ENCODE data around the gene MOB3A. TPM values are rescaled to one million over a fixed set of nuclear protein-coding genes. Genes with fewer than 3 reads are reported as not detected.

The MOB3A gene
- total RNA-seq, 4 donors from 2014 or later: 18.7 to 74.2 (median 46.1) TPM

- 89% methylated on average over 18 of the region's 19 CpGs; no CpG with 5 or more reads in 1 of the 2 donors for WGBS, 2 donors (ENCODE audit: low coverage in 1 of 2)
- no peak for DNase-seq
- Histone ChIP-seq H3K4me3 (no peak overlapping the region), H3K27ac (no peak overlapping the region), H3K4me1 (no peaks in the 10 kb centered on the region), H3K27me3 (no peaks in the 10 kb centered on the region), H3K36me3 (peaks cover 0 to 58% (median 21%) of the 10 kb centered on the region in 4 donors), H3K9me3 (no peaks in the 10 kb centered on the region)
- in situ Hi-C loops (cut with MboI; ENCODE audit: low pct_ligation_motif_present in 1 of 4, low pct_unique_long_range_greater_than_20kb in 1 of 4, low sequenced_read_pairs in 3 of 4): no loop called here
- no peak for TF ChIP-seq CTCF (IDR thresholded peaks at IDR 0.05)
- TF ChIP-seq POLR2A (IDR thresholded peaks at IDR 0.05): no peak
- TF ChIP-seq POLR2AphosphoS5 (IDR thresholded peaks at IDR 0.05): no peak
- TF ChIP-seq EP300 (IDR thresholded peaks at IDR 0.05; ENCODE audit: low read depth): no peak
- intact Hi-C loops (cut with DNase I; ENCODE audit: low total_unique reads): no loop called here
Measured at GRCh38 chr19:2127758-2128157, 31.6 kb upstream of the MOB3A start.

- Histone ChIP-seq H3K4me3 (no peak overlapping the region), H3K9me3 (no peaks in the 10 kb centered on the region), H3K27ac (no peak overlapping the region), H3K36me3 (peaks cover 0 to 53% (median 17%) of the 10 kb centered on the region in 4 donors), H3K4me1 (no peaks in the 10 kb centered on the region), H3K27me3 (no peaks in the 10 kb centered on the region)
- intact Hi-C loops (cut with DNase I; ENCODE audit: low total_unique reads) (no loop called here), in situ Hi-C loops (cut with MboI; ENCODE audit: low pct_ligation_motif_present in 1 of 4, low pct_unique_long_range_greater_than_20kb in 1 of 4, low sequenced_read_pairs in 3 of 4) (no loop called here)
- TF ChIP-seq EP300 (IDR thresholded peaks at IDR 0.05; ENCODE audit: low read depth) (no peak), POLR2AphosphoS5 (IDR thresholded peaks at IDR 0.05) (no peak), CTCF (IDR thresholded peaks at IDR 0.05) (no peak), POLR2A (IDR thresholded peaks at IDR 0.05) (no peak)
- no peak for DNase-seq
- 95 to 100% methylated on average over 2 to 24 of the region's 24 CpGs for WGBS, 2 donors (ENCODE audit: low coverage in 1 of 2)
Measured at GRCh38 chr19:2126879-2127518, 30.9 kb upstream of the MOB3A start.

GRCh38 chr19:2123682-2124387 lies 27.7 kb upstream of the MOB3A start:
- Histone ChIP-seq H3K36me3 (peaks cover 0 to 60% (median 23%) of the 10 kb centered on the region in 4 donors), H3K9me3 (no peaks in the 10 kb centered on the region), H3K4me3 (no peak overlapping the region), H3K27me3 (no peaks in the 10 kb centered on the region), H3K27ac (no peak overlapping the region), H3K4me1 (no peaks in the 10 kb centered on the region)
- no peak for DNase-seq
- in situ Hi-C loops (cut with MboI; ENCODE audit: low pct_ligation_motif_present in 1 of 4, low pct_unique_long_range_greater_than_20kb in 1 of 4, low sequenced_read_pairs in 3 of 4): no loop called here
- no peak for TF ChIP-seq CTCF (IDR thresholded peaks at IDR 0.05)
- no peak for TF ChIP-seq POLR2A (IDR thresholded peaks at IDR 0.05)
- no peak for TF ChIP-seq EP300 (IDR thresholded peaks at IDR 0.05; ENCODE audit: low read depth)
- TF ChIP-seq POLR2AphosphoS5 (IDR thresholded peaks at IDR 0.05): no peak
- intact Hi-C loops (cut with DNase I; ENCODE audit: low total_unique reads): no loop called here
- 83% methylated on average over 21 of the region's 25 CpGs; no CpG with 5 or more reads in 1 of the 2 donors for WGBS, 2 donors (ENCODE audit: low coverage in 1 of 2)

- Histone ChIP-seq H3K4me3 (no peak overlapping the region), H3K36me3 (peaks cover 0 to 64% (median 27%) of the 10 kb centered on the region in 4 donors), H3K4me1 (no peaks in the 10 kb centered on the region), H3K27me3 (no peaks in the 10 kb centered on the region), H3K27ac (no peak overlapping the region), H3K9me3 (no peaks in the 10 kb centered on the region)
- TF ChIP-seq POLR2A (IDR thresholded peaks at IDR 0.05) (no peak), CTCF (IDR thresholded peaks at IDR 0.05) (no peak), EP300 (IDR thresholded peaks at IDR 0.05; ENCODE audit: low read depth) (no peak), POLR2AphosphoS5 (IDR thresholded peaks at IDR 0.05) (no peak)
- intact Hi-C loops (cut with DNase I; ENCODE audit: low total_unique reads) (no loop called here), in situ Hi-C loops (cut with MboI; ENCODE audit: low pct_ligation_motif_present in 1 of 4, low pct_unique_long_range_greater_than_20kb in 1 of 4, low sequenced_read_pairs in 3 of 4) (no loop called here)
- WGBS, 2 donors (ENCODE audit: low coverage in 1 of 2): 91% methylated on average over 6 of the region's 10 CpGs; no CpG with 5 or more reads in 1 of the 2 donors
- no peak for DNase-seq
Measured at GRCh38 chr19:2122982-2123381, 26.9 kb upstream of the MOB3A start.

Measured in transverse colon (tissue), 4 donors.